ENCODE measurements around the gene BFSP2.

BFSP2 gene

GRCh38 chr3:133410191-133410892 is 10.5 kb downstream of the BFSP2 start:
- in situ Hi-C loops (cut with HindIII; ENCODE audit: low sequenced_read_pairs): no loop called here
- DNase-seq (ENCODE audit: low read depth): no peak
- no peak for TF ChIP-seq CTCF (IDR thresholded peaks at IDR 0.05; ENCODE audit: low read depth, low read length, missing control alignments)
- no peak overlapping the region for H3K4me3 ChIP-seq (ENCODE audit: low read depth, low read length)

- DNase-seq (ENCODE audit: low read depth): no peak
- no peak overlapping the region for H3K4me3 ChIP-seq (ENCODE audit: low read depth, low read length)
- TF ChIP-seq CTCF (IDR thresholded peaks at IDR 0.05; ENCODE audit: low read depth, low read length, missing control alignments): no peak
- in situ Hi-C loops (cut with HindIII; ENCODE audit: low sequenced_read_pairs): no loop called here
These were observed 12.6 kb downstream of the BFSP2 start for GRCh38 chr3:133412183-133413132.

GRCh38 chr3:133413161-133414020 is 13.5 kb downstream of the BFSP2 start:
- TF ChIP-seq CTCF (IDR thresholded peaks at IDR 0.05; ENCODE audit: low read depth, low read length, missing control alignments): no peak
- no peak overlapping the region for H3K4me3 ChIP-seq (ENCODE audit: low read depth, low read length)
- in situ Hi-C loops (cut with HindIII; ENCODE audit: low sequenced_read_pairs): no loop called here
- no peak for DNase-seq (ENCODE audit: low read depth)

DNA sequence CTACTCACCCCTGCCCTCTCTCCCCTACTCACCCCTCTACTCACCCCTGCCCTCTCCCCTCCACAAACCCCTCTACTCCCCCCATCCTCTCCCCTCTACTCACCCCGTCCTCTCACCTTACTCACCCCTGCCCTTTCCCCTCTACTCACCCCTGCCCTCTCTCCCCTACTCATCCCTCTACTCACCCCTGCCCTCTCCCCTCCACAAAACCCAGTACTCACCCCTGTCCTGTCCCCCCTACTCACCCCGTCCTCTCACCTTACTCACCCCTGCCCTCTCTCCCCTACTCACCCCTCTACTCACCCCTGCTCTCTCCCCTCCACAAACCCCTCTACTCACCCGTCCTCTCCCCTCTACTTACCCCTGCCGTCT is 14.2 kb downstream of the BFSP2 start:
- TF ChIP-seq CTCF (IDR thresholded peaks at IDR 0.05; ENCODE audit: low read depth, low read length, missing control alignments): no peak
- in situ Hi-C loops (cut with HindIII; ENCODE audit: low sequenced_read_pairs): no loop called here
- no peak for DNase-seq (ENCODE audit: low read depth)
- no peak overlapping the region for H3K4me3 ChIP-seq (ENCODE audit: low read depth, low read length)

GRCh38 chr3:133418361-133418760 is 18.5 kb downstream of the BFSP2 start:
- no peak for DNase-seq (ENCODE audit: low read depth)
- no peak for TF ChIP-seq CTCF (IDR thresholded peaks at IDR 0.05; ENCODE audit: low read depth, low read length, missing control alignments)
- H3K4me3 ChIP-seq (ENCODE audit: low read depth, low read length): no peak overlapping the region
- in situ Hi-C loops (cut with HindIII; ENCODE audit: low sequenced_read_pairs): no loop called here
